GM19397 (cell line): ENCODE results near the gene ADCY5.
"Not testable (repeated sequence)": the region's sequence is repeated elsewhere in the genome, so short reads cannot be mapped to it uniquely, and the experiment has no call there.

Experiments used
- ATAC-seq: cut with Tn5 transposase; IDR thresholded peaks from one replicate; pipeline ENCODE4 v1.9.1; 2021; ENCODE audit warnings: mild to moderate bottlenecking, moderate library complexity; ENCODE audit not compliant: unreplicated experiment

ADCY5 gene

DNA sequence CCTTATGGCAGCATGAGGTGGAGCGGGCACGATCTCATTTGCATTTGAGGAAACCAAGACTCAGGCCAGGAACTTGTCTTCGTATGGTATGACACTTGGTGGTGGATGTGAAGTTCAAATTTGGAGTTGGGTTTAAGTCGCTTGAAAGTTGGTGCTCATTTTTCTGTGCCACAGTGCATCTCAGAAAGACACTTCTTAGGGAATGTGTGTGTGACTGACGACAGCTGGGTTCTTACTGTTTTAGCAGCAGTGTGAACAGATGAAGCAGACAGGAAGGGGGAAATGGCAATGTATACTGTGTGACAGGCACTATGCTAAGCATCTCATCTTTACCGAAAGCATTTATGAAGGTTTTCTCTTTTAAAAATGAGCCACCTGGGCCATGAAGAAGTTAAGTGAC lies 171.8 kb downstream of the ADCY5 start:
- no peak for ATAC-seq

DNA sequence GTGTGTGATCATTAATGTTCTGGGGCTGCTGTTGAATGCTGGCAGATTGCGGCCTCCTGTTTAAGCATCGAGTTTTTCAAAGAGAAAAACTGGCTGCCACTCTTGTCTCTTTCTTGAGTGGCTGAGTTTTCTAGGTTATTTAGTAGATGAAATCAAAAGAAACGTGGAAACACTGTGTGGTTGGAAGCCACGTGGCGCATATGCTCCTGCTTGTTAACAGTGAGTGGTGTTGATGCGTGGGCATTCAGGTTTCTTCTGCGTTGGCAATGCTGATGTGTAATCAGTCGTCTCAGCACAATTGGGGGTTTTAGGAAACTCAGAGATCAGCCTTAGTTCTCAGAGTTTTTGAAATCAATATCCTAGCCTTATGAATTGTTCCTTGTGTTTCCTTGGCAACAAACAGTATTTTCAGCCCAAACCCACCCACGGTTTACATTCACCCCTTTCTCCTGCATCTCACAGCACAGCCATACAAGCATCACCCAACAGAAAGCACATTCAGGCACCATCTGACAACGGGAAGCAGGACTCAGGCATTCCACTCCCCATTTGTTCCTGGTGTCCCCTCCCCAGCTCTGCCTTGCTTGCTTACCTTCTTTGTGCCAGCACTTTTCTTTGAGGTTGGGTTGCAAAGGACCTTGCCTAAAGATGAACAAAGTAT lies 172.4 kb downstream of the ADCY5 start:
- no peak for ATAC-seq

DNA sequence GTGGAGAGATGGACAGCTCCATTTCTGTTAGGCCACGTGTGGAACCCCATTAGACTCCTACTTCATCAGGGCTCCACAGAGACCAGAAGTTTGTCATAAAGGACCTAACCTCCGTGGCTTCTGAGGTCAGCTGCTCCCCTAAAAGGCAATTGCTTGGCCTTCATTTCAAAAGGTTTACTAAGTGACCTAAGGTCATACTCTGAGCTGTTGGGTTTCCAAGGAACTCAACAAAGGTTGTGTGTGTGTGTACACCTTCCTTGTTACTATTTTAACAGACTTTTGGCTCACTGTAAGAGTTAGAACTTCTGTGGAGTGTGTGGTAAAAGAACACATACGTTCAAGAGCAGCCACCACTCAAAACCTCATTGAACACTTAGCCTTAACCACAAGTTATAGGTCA lies 173.2 kb downstream of the ADCY5 start:
- no peak for ATAC-seq

DNA sequence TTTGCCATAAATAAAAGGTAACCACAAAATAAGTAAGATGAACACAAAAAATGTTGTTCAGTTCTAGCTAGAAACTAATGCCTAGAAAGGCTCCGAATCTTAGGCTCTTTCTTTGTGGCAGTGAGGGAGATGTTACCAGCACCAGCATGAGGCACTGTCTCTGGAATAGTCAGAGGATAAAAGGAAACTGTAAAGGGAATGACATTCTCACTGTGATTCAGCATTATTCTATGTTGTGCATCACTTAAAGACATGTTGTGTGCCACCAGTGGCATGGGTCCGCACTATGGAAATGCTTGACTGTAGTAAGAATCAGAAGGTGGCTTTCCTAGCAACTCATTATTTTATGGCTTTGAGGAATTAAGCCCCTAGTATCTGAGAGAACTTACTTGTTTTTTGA lies 176.3 kb downstream of the ADCY5 start:
- ATAC-seq = no peak

DNA sequence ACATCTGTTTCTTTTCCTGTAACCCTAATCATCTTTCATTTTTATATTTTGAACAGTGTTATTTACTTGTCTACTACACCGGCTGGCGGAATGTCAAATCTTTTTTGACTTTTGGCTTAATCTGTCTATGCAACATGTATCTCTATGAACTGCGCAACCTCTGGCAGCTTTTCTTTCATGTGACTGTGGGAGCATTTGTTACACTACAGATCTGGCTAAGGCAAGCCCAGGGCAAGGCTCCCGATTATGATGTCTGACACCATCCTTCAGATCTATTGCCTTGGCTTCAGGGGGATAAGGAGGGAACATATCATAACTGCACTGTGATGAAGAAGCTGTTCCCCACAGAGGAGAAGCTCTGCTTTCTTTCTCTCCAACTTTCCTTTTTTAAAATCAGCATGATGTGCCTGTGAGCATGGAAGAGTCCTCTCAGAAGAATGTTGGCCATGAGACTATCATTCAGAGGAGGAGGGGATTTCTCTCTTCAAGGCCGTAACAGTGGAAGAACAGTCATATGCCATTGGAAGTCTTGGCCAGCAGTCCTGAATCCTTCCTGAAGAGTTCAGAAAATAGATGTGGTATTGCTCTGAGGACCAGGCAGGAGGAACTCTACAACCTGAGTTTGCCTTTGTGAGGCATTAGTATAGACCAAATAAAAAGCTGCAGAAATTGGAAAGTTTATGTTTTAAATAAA lies 177.3 kb downstream of the ADCY5 start:
- no peak for ATAC-seq

DNA sequence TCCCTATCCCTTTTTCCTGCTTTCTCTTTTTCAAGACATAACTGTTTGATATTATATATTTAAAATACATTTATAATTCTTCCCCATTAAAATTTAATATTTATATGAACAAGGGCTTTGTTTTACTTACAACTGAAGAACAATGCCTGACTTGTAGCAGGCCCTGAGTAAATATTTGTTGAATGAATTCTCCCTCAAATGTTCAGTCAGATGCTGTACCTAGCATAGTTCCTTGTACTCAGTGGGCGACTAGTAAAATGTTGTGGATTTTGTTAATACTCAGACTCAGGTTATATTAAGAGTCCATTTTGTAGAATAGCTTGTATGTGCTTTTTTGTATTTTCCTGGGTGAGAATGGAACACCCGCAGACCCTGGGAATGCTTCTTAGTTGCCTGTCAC lies 178.1 kb downstream of the ADCY5 start:
- no peak for ATAC-seq

DNA sequence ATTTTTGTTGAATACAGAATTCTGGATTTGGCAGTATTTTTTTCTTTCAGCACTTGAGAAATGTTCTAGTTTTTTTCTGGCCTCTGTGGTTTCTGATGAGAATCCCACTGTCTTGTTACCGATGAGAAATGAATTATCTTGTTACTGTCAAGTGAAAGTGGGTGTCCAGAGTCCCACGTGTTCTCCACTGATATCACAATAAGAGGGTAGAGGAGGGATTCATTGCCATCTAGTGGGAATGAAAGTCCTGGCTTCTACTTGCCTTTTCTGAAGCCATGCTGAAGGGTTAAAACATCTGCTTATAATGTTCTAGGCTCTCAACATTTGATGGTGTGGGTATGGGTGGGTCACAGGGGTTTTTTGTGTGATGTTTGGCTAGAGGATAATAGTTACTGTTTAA lies 181.1 kb downstream of the ADCY5 start:
- ATAC-seq = no peak

DNA sequence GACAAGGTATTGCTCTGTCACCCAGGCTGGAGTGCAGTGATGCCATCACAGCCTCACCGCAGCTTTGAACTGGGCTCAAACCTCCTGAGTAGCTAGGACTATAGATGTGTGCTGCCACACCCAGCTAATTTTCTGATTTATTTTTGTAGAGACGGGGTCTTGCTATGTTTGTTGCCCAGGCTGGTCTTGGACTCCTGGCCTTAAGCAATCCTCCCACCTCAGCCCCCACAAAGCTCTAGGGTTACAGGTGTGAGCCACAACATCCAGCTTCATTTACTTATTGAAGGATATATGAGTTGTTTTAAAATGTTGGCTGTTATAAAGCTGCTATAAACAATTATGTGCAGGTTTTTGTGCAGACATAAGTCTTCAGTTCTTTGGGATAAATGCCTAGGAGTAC lies 184.9 kb downstream of the ADCY5 start:
- no peak for ATAC-seq

DNA sequence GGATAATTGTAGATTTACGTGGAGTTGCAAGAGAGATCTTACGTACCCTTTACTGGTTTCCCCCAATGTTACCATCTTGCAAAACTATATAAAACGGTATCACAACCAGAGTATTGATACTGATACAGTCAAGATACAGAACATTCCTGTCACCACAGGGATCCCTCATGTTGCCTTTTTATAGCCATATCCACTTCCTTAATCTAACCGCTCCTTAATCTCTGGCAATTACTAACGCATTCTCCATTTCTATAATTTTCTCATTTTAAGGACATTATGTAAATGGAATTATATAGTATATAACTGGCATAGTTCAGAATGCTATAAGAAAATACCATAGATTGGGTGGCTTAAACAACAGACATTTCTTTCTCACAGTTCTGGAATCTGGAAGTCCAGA lies 186.0 kb downstream of the ADCY5 start:
- ATAC-seq = no peak

DNA sequence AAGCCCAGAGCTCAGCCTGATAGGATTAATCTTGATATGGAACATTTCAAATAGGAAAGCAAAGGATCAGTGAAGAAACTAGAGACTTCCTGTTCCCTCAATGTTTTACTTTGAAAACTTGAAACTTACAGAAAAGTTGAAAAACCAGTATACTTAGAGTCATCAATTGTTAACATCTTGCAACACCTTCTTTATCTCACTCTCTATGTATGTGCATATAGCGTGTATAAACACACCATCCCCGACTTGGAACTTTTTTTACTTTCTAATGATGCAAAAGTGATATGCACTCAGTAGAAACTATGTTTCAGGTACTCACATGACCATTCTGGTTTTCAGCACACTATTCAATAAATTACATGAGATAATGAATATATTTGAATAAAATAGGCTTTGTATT lies 186.7 kb downstream of the ADCY5 start:
- ATAC-seq = no peak

DNA sequence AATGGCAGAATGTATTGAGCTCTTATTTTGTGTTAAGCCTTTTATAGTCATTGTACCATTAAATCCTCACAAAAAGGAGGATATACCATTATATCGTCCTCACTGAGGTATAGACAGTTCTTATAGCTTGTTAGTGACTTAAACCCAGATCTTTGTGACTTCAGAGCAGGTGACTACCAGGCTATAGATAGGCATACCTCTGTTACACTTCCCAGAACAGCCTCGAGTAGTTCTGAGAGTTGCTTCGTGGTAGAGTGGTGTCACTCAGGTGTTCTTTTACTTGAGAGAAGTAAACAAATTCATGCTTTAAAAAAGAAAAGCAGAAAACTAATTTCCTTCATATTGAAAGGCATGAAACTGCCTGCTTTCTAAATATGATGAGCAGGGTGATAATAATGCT lies 187.2 kb downstream of the ADCY5 start:
- no peak for ATAC-seq

DNA sequence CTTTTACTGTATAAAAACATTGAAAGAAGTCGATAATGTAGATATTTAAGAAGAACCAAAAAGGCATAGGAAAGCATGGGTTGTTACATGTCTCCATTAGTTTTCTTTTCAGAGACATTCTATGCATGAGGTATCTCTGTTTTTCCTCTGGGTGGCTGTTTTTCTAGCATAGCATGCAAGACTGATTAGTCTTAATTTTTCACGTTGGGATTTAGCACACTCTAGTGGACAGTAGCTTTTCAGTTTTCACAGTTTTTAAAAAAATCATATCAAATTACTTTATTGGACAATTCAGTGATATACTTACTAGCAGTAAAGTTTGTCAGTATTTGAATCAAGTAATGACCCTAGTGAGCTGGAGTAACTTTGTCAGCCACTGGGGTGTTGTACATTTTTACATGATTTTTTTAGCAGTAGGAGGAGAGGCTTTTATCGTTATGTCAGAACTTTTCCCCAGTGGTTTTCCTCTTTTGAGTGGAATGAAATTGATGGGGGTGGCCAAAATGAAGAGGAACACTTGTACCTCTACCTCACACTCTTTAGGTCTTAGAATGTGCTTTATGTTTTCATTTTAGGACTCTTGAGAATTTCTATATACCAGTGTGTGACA lies 190.0 kb downstream of the ADCY5 start:
- ATAC-seq = no peak

DNA sequence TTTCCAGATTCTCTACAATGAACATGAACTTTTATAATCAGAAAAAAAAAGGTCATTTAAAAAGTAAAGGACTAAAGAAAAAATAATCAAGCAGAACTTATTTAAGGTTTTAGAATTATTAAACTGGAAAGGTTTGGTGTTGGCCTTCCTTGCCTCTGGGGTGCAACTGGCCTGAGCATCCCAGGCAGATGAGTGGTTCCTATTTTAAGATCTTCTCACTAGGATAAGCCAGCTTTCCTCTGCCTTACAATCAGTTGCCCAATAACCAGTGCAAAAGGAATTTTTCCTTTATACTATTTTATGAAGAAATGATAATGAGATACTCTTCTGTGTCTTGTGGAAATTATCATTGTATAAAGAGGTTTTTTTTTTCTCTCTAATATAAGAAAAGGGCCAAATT lies 190.5 kb downstream of the ADCY5 start:
- no peak for ATAC-seq

DNA sequence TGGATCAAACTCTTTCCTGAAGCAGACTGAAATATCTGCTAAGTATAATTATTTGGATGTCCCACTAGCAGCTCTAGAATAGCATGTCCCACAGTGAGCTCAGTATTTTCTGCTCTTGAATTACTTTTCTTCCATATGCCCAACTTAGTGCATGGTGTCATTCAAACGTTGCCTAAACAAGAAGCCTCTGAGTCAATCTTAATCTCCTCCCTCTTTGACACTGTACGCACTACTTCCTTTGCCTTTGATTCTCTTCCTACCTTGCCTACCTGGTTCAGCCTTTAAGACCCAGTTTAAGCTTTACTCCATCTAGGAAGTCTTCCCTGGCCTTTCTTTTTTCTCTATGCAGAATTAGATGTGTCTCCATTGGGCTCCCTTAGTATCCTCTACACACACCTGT lies 192.6 kb downstream of the ADCY5 start:
- ATAC-seq = no peak

DNA sequence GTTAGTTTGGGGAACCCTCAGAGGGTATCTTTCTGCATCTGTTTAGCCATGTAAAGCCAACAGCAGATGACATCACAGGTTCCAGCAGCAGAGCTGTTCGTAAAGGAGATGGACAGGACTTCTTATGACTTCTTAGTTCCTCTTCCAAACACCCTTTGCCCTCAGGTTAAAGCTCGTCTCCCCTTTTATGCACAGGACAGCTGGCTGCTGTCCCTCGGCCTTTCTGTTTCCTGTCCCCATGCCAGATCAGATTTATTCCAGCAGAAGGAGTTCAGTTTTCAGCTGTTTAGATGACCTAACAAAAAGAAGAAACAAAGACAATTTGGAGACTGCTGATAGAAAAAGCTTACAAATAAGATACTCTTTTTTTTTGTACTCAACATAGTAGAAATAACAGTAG lies 202.0 kb downstream of the ADCY5 start:
- no peak for ATAC-seq

DNA sequence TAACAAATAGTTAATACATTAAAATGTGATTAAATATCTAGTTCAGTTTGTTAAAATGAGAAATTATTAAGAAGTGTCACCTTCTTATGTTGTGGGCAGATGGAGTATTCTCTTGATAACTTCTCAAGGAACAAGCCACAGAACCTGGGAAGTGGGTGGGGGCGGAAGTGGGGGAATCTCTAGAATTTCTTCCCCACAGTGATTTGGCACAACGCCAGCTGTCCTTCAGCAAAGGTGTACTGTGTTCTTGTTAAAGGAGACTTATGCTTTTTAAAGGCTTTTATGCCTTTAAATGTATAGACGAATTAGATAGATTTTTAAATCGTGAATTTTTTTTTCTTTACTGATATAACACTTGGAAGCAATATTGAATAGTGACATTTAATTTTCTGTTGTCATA lies 204.8 kb downstream of the ADCY5 start:
- ATAC-seq = no peak

DNA sequence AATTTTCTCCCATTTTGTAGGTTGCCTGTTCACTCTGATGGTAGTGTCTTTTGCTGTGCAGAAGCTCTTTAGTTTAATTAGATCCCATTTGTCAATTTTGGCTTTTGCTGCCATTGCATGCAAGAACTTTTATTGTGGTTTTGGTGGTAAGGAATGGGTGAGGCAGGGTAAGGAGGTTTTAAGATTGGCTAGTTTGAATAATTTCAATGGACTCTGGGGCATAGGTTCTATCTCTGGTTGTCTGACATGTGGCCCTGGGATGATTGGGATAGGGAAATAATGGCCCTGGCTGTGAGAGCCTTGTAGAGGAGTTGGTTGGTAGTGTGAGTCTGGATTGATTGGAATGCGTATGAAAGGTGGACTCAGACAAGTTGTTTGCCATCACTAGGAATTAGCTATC lies 209.1 kb downstream of the ADCY5 start:
- ATAC-seq = no peak

DNA sequence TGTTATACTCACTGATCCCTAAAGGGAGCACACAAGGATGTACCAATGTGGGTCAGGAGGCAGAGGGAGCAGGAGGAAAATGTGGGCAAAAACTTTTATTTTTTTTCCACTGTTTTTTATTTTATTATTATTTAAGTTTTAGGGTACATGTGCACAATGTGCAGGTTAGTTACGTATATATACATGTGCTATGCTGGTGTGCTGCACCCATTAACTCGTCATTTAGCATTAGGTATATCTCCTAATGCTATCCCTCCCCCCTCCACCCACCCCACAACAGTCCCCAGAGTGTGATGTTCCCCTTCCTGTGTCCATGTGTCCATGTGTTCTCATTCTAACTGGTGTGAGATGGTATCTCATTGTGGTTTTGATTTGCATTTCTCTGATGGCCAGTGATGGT lies 209.7 kb downstream of the ADCY5 start:
- not testable (repeated sequence) for ATAC-seq

DNA sequence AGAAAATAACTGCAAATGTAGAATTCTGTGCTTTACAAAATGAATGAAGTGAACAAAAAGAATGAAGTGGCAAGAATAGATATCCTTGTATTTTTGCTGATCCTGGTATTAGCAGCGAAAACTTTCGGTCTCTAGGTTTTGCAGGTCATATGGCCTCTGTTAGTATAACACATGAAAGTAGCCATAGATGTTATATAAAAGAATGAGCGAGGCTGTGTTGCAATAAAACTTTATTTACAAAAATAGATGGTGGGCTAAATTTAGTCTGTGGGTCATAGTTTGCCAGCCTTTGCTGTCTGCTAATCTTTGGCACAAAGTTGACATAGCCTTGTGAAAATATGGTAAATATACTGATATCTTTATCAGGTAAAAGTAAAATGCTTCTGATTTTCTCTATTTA lies 212.0 kb downstream of the ADCY5 start:
- ATAC-seq = no peak
